ENCODE measurements around the gene CAMK1D. TPM values are rescaled to one million over a fixed set of nuclear protein-coding genes. Genes with fewer than 3 reads are reported as not detected.
"Not testable (repeated sequence)": the region's sequence is repeated elsewhere in the genome, so short reads cannot be mapped to it uniquely, and the experiment has no call there.

The CAMK1D gene
- total RNA-seq, 2 experiments from 2014 or later: 7.5 to 9.0 TPM

GRCh38 chr10:12349629-12350166 is 351 bp downstream of the CAMK1D start:
- Mint-ChIP-seq H3K4me1 (peaks cover 24% of the 10 kb centered on the region), H3K4me3 (peak overlapping the region; percentile 94), H3K27me3 (peaks cover 23% of the 10 kb centered on the region), H3K27ac (peak overlapping the region; percentile 96), H3K9me3 (no peaks in the 10 kb centered on the region), H3K36me3 (no peaks in the 10 kb centered on the region)
- POLR2A ChIA-PET: interaction anchor here (1.4 kb wide), 2 partner anchors 16 to 154 kb away, joined by 4 to 6 read pairs; partner anchors contain the start of gene NUDT5
- no peak for ATAC-seq (ENCODE audit: low read depth)
- peak; percentile 86 for DNase-seq

- H3K36me3 Mint-ChIP-seq: peaks cover 1% of the 10 kb centered on the region
- POLR2A ChIA-PET: interaction anchor here (0.6 to 1.4 kb wide), 4 partner anchors 15 to 1148 kb away, joined by 4 to 6 read pairs (median 5); partner anchors contain the start of gene NUDT5
- peaks cover 22% of the 10 kb centered on the region for H3K27me3 Mint-ChIP-seq
- no peaks in the 10 kb centered on the region for H3K9me3 Mint-ChIP-seq
- H3K27ac Mint-ChIP-seq: peak overlapping the region; percentile 88
- H3K4me1 Mint-ChIP-seq: peaks cover 25% of the 10 kb centered on the region
- ATAC-seq (ENCODE audit: low read depth): peak; percentile 50
- peak overlapping the region; percentile 92 for H3K4me3 Mint-ChIP-seq
- DNase-seq: peak; percentile 66
These were observed 973 bp downstream of the CAMK1D start for GRCh38 chr10:12350167-12350872.

GRCh38 chr10:12350925-12351324 is 1.6 kb downstream of the CAMK1D start:
- peaks cover 27% of the 10 kb centered on the region for H3K4me1 Mint-ChIP-seq

GRCh38 chr10:12351447-12351846 is 2.1 kb downstream of the CAMK1D start:
- Mint-ChIP-seq H3K27me3 (peaks cover 25% of the 10 kb centered on the region), H3K9me3 (no peaks in the 10 kb centered on the region), H3K4me3 (no peak overlapping the region), H3K4me1 (peaks cover 27% of the 10 kb centered on the region), H3K36me3 (peaks cover 2% of the 10 kb centered on the region), H3K27ac (no peak overlapping the region)
- POLR2A ChIA-PET: interaction anchor here (1.4 kb wide), 1 partner anchor 15 kb away, joined by 6 read pairs; no protein-coding TSS in a partner anchor
- peak; percentile 40 for DNase-seq
- no peak for ATAC-seq (ENCODE audit: low read depth)

More at GRCh38 chr10:12350925-12351324, 1.6 kb downstream of the CAMK1D start:
- POLR2A ChIA-PET: interaction anchor here (0.6 to 1.4 kb wide), 2 partner anchors 15 to 1148 kb away, joined by 4 to 6 read pairs; no protein-coding TSS in a partner anchor
- ATAC-seq (ENCODE audit: low read depth) (no peak), DNase-seq (no peak)
- H3K27me3 Mint-ChIP-seq: peaks cover 22% of the 10 kb centered on the region
- H3K4me3 Mint-ChIP-seq: peak overlapping the region; percentile 92
- H3K36me3 Mint-ChIP-seq: peaks cover 2% of the 10 kb centered on the region
- H3K9me3 Mint-ChIP-seq: no peaks in the 10 kb centered on the region
- peak overlapping the region; percentile 88 for H3K27ac Mint-ChIP-seq

- peaks cover 2% of the 10 kb centered on the region for H3K36me3 Mint-ChIP-seq
- peaks cover 27% of the 10 kb centered on the region for H3K4me1 Mint-ChIP-seq
- DNase-seq (no peak), ATAC-seq (ENCODE audit: low read depth) (no peak)
- H3K4me3 Mint-ChIP-seq: no peak overlapping the region
- peaks cover 24% of the 10 kb centered on the region for H3K27me3 Mint-ChIP-seq
- POLR2A ChIA-PET: no interaction called here
- no peaks in the 10 kb centered on the region for H3K9me3 Mint-ChIP-seq
- no peak overlapping the region for H3K27ac Mint-ChIP-seq
These were observed 2.5 kb downstream of the CAMK1D start for GRCh38 chr10:12351889-12352288.

GRCh38 chr10:12353399-12354242 is 4.3 kb downstream of the CAMK1D start:
- no peak overlapping the region for H3K4me3 Mint-ChIP-seq
- DNase-seq (no peak), ATAC-seq (ENCODE audit: low read depth) (no peak)
- POLR2A ChIA-PET: no interaction called here
- peaks cover 21% of the 10 kb centered on the region for H3K4me1 Mint-ChIP-seq
- H3K36me3 Mint-ChIP-seq: peaks cover 2% of the 10 kb centered on the region
- no peak overlapping the region for H3K27ac Mint-ChIP-seq
- H3K9me3 Mint-ChIP-seq: no peaks in the 10 kb centered on the region
- peaks cover 11% of the 10 kb centered on the region for H3K27me3 Mint-ChIP-seq

GRCh38 chr10:12354696-12355095 is 5.3 kb downstream of the CAMK1D start:
- H3K27ac Mint-ChIP-seq; H3K9me3 Mint-ChIP-seq; POLR2A ChIA-PET; ATAC-seq (ENCODE audit: low read depth); H3K4me3 Mint-ChIP-seq; DNase-seq; H3K36me3 Mint-ChIP-seq: not testable (repeated sequence)
- Mint-ChIP-seq H3K27me3 (peaks cover 13% of the 10 kb centered on the region), H3K4me1 (peaks cover 31% of the 10 kb centered on the region)

GRCh38 chr10:12355384-12355783 is 6.0 kb downstream of the CAMK1D start:
- H3K4me3 Mint-ChIP-seq: no peak overlapping the region
- no peak overlapping the region for H3K27ac Mint-ChIP-seq
- peaks cover 5% of the 10 kb centered on the region for H3K36me3 Mint-ChIP-seq
- peaks cover 13% of the 10 kb centered on the region for H3K27me3 Mint-ChIP-seq
- no peak for ATAC-seq (ENCODE audit: low read depth)
- H3K4me1 Mint-ChIP-seq: peaks cover 27% of the 10 kb centered on the region
- POLR2A ChIA-PET: no interaction called here
- no peaks in the 10 kb centered on the region for H3K9me3 Mint-ChIP-seq
- no peak for DNase-seq

GRCh38 chr10:12357525-12358151 is 8.3 kb downstream of the CAMK1D start:
- peaks cover 9% of the 10 kb centered on the region for H3K27me3 Mint-ChIP-seq
- peaks cover 19% of the 10 kb centered on the region for H3K4me1 Mint-ChIP-seq
- H3K9me3 Mint-ChIP-seq: no peaks in the 10 kb centered on the region
- no peak for DNase-seq
- no peak overlapping the region for H3K27ac Mint-ChIP-seq
- POLR2A ChIA-PET: no interaction called here
- ATAC-seq (ENCODE audit: low read depth): no peak
- H3K4me3 Mint-ChIP-seq: no peak overlapping the region
- peaks cover 5% of the 10 kb centered on the region for H3K36me3 Mint-ChIP-seq

GRCh38 chr10:12358863-12359564 is 9.7 kb downstream of the CAMK1D start:
- ATAC-seq (ENCODE audit: low read depth) (no peak), DNase-seq (no peak)
- no peaks in the 10 kb centered on the region for H3K9me3 Mint-ChIP-seq
- peaks cover 15% of the 10 kb centered on the region for H3K4me1 Mint-ChIP-seq
- peaks cover 6% of the 10 kb centered on the region for H3K27me3 Mint-ChIP-seq
- POLR2A ChIA-PET: no interaction called here
- peaks cover 5% of the 10 kb centered on the region for H3K36me3 Mint-ChIP-seq
- no peak overlapping the region for H3K4me3 Mint-ChIP-seq
- no peak overlapping the region for H3K27ac Mint-ChIP-seq

GRCh38 chr10:12360461-12360860 is 11.1 kb downstream of the CAMK1D start:
- no peak overlapping the region for H3K4me3 Mint-ChIP-seq
- POLR2A ChIA-PET: interaction anchor here (0.6 to 0.9 kb wide), 2 partner anchors 118 to 1417 kb away, joined by 3 to 5 read pairs; no protein-coding TSS in a partner anchor
- ATAC-seq (ENCODE audit: low read depth): no peak

GRCh38 chr10:12361115-12361514 is 11.8 kb downstream of the CAMK1D start:
- H3K4me3 Mint-ChIP-seq; DNase-seq; H3K27me3 Mint-ChIP-seq; H3K36me3 Mint-ChIP-seq; ATAC-seq (ENCODE audit: low read depth); H3K9me3 Mint-ChIP-seq; H3K27ac Mint-ChIP-seq: not testable (repeated sequence)
- POLR2A ChIA-PET: interaction anchor here (0.6 to 0.9 kb wide), 2 partner anchors 119 to 1418 kb away, joined by 3 to 5 read pairs; no protein-coding TSS in a partner anchor
- H3K4me1 Mint-ChIP-seq: peaks cover 15% of the 10 kb centered on the region

More at GRCh38 chr10:12360461-12360860, 11.1 kb downstream of the CAMK1D start:
- DNase-seq: no peak
- Mint-ChIP-seq H3K27ac (no peak overlapping the region), H3K9me3 (no peaks in the 10 kb centered on the region), H3K36me3 (peaks cover 3% of the 10 kb centered on the region), H3K27me3 (peaks cover 6% of the 10 kb centered on the region), H3K4me1 (peaks cover 12% of the 10 kb centered on the region)
